Activated CD4-positive, alpha-beta T cell treated with anti-CD3 and anti-CD28 coated beads for 24 hours (primary cell): ENCODE measurements around the gene THEMIS2.

Experiments used
- DNase-seq, 2 donors: peaks; one replicate each; pipeline ENCODE4 v3.0.0-alpha.2; 2020; ENCODE audit warnings: low read depth in 2 of 2

THEMIS2 gene

GRCh38 chr1:27885621-27886352, 13.4 kb downstream of the THEMIS2 start:
- no peak for DNase-seq

GRCh38 chr1:27886353-27886679, 14.0 kb downstream of the THEMIS2 start:
- no peak for DNase-seq

- no peak for DNase-seq
Measured at GRCh38 chr1:27886744-27887143, 14.4 kb downstream of the THEMIS2 start.

GRCh38 chr1:27887215-27888021, 15.1 kb downstream of the THEMIS2 start:
- DNase-seq: no peak

GRCh38 chr1:27889506-27889905, 17.2 kb downstream of the THEMIS2 start:
- no peak for DNase-seq

GRCh38 chr1:27891196-27891889, 19.0 kb downstream of the THEMIS2 start:
- DNase-seq: no peak

- no peak for DNase-seq
Measured at GRCh38 chr1:27894521-27894920, 22.2 kb downstream of the THEMIS2 start.

GRCh38 chr1:27906759-27907158, 34.4 kb downstream of the THEMIS2 start:
- no peak for DNase-seq

- no peak for DNase-seq
Measured at GRCh38 chr1:27912429-27912828, 40.1 kb downstream of the THEMIS2 start.

- no peak for DNase-seq
Measured at GRCh38 chr1:27915082-27915575, 42.8 kb downstream of the THEMIS2 start.

GRCh38 chr1:27922272-27922671, 49.9 kb downstream of the THEMIS2 start:
- no peak for DNase-seq

GRCh38 chr1:27928216-27928954, 56.0 kb downstream of the THEMIS2 start:
- no peak for DNase-seq

- no peak for DNase-seq
Measured at GRCh38 chr1:27931184-27931583, 58.8 kb downstream of the THEMIS2 start.

- no peak for DNase-seq
Measured at GRCh38 chr1:27931759-27932158, 59.4 kb downstream of the THEMIS2 start.

- DNase-seq: no peak
Measured at GRCh38 chr1:27934818-27935549, 62.6 kb downstream of the THEMIS2 start, which contains the start of gene SMPDL3B. Gene SMPDL3B (plus strand): TSS chr1:27935000. CDS start chr1:27935184, 184 bp downstream.

GRCh38 chr1:27935721-27936120, 63.4 kb downstream of the THEMIS2 start:
- no peak for DNase-seq
